Common myeloid progenitor, CD34-positive (primary cell): ENCODE results near the gene OR8D1.

Source experiments
- CTCF ChIA-PET: fragments of 350-600 bp; sonication (Branson Sonifier 250); formaldehyde crosslinking; loops from one replicate; lab custom pipeline; 2021; ENCODE audit warnings: antibody characterized with exemption; lab: Charles Lee
- POLR2A ChIA-PET: fragments of 350-600 bp; sonication (Branson Sonifier 250); formaldehyde crosslinking; loops from one replicate; lab custom pipeline; 2021; ENCODE audit warnings: antibody characterized with exemption; lab: Charles Lee
- DNase-seq, 3 donors: peaks; one replicate each; pipeline versions ENCODE4 v3.0.0 to v3.0.0-alpha.2; 2013
- H3K27ac ChIP-seq, 2 experiments: 1 replicate in 1 of 2; 2 replicates in 1 of 2; pipeline ENCODE4 v1.7.0; 2013; ENCODE audit warnings: inconsistent platforms in 2 of 2, low read length in 2 of 2, mild to moderate bottlenecking in 2 of 2, low read depth in 1 of 2, moderate library complexity in 1 of 2; ENCODE audit not compliant: severe bottlenecking in 2 of 2, insufficient read depth in 1 of 2, poor library complexity in 1 of 2
- H3K27me3 ChIP-seq, 5 experiments: replicated peaks in 2 of 5; 1 replicate in 3 of 5; 2 replicates in 2 of 5; pipeline versions ENCODE4 v1.6.1 to v1.7.0; 2013; ENCODE audit warnings: low read length in 4 of 5, mild to moderate bottlenecking in 2 of 5, moderate library complexity in 2 of 5, inconsistent platforms in 1 of 5; ENCODE audit not compliant: insufficient read depth in 5 of 5, control insufficient read depth in 4 of 5
- H3K36me3 ChIP-seq, 4 experiments: 1 replicate in 2 of 4; 2 replicates in 2 of 4; pipeline versions ENCODE4 v1.6.1 to v1.7.0; 2013; ENCODE audit warnings: low read length in 3 of 4, control low read depth in 1 of 4, mild to moderate bottlenecking in 1 of 4; ENCODE audit not compliant: control insufficient read depth in 4 of 4, insufficient read depth in 4 of 4
- H3K4me1 ChIP-seq, 4 experiments: 1 replicate in 3 of 4; 2 replicates in 1 of 4; pipeline versions ENCODE4 v1.6.1 to v1.7.1; 2013; ENCODE audit warnings: low read length in 3 of 4, mild to moderate bottlenecking in 3 of 4, control low read depth in 1 of 4, inconsistent platforms in 1 of 4, moderate library complexity in 1 of 4; ENCODE audit not compliant: control insufficient read depth in 4 of 4, insufficient read depth in 4 of 4; ENCODE audit errors: control extremely low read depth in 1 of 4
- H3K4me3 ChIP-seq, 7 experiments: 1 replicate in 4 of 7; 2 replicates in 3 of 7; pipeline versions ENCODE4 v1.5.1 to v1.7.0; 2013; ENCODE audit warnings: mild to moderate bottlenecking in 7 of 7, low read length in 6 of 7, moderate library complexity in 6 of 7, inconsistent platforms in 2 of 7, low read depth in 2 of 7, control low read depth in 1 of 7; ENCODE audit not compliant: insufficient read depth in 4 of 7, control insufficient read depth in 1 of 7; ENCODE audit errors: extremely low read depth in 1 of 7
- H3K9me3 ChIP-seq, 5 experiments: 1 replicate in 4 of 5; 2 replicates in 1 of 5; pipeline versions ENCODE4 v1.6.1 to v1.7.1; 2013; ENCODE audit warnings: low read length in 4 of 5, mild to moderate bottlenecking in 2 of 5, inconsistent platforms in 1 of 5, low read depth in 1 of 5, moderate library complexity in 1 of 5; ENCODE audit not compliant: control insufficient read depth in 4 of 5, insufficient read depth in 2 of 5; ENCODE audit errors: control extremely low read depth in 1 of 5
- WGBS: methylation state at CpG from one replicate; pipeline ENCODE4 v1.1.5; 2013; ENCODE audit not compliant: insufficient coverage; 5-methylcytosine and 5-hydroxymethylcytosine counted together

The OR8D1 gene

DNA sequence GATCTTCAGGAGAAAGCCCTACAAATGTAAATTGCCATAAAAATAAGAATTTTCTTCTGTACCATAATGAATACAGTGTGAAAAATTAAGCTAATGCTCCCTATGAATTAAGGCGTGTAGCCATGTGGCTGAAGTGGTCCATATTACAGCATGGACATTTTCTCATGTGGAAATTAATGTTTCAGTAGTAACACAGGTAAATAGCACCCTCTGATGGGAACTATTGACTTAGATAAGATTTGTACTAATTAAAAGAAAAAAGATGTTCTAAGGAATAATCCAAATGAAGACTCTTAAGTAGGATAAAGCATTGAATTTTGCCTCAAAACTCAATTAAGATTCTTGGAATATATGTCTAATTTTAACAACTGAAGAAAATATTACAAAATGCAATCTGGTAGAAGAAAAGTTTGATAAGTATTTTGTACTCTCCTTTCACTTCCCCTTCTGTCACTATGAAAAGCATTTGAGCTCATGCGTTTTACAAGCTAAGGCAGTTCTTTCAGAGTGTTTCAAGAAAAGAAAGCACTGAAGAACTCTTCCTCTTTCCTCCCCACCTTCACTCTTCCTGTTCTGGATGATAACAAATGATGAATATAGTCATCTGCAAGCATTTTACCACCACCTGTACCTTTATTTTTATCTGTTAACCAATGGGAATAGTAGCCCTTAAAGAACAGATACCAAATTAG, 16.2 kb upstream of the OR8D1 start:
- Histone ChIP-seq H3K4me3 (peak overlapping the region in 1 of 7 experiments; percentile 40), H3K27ac (no peak overlapping the region), H3K36me3 (no peaks in the 10 kb centered on the region), H3K4me1 (peaks cover 0 to 14% (median 1%) of the 10 kb centered on the region in 4 experiments), H3K27me3 (no peaks in the 10 kb centered on the region), H3K9me3 (no peaks in the 10 kb centered on the region)
- DNase-seq = peak; percentile 35 to 79 (median 72)
- CTCF ChIA-PET = interaction anchor here (0.6 to 1.8 kb wide), 9 partner anchors 9 to 265 kb away, joined by 3 to 11 read pairs (median 3); no protein-coding TSS in a partner anchor
- POLR2A ChIA-PET = no interaction called here
- 43% methylated on average over 1 of the region's 2 CpGs for WGBS

DNA sequence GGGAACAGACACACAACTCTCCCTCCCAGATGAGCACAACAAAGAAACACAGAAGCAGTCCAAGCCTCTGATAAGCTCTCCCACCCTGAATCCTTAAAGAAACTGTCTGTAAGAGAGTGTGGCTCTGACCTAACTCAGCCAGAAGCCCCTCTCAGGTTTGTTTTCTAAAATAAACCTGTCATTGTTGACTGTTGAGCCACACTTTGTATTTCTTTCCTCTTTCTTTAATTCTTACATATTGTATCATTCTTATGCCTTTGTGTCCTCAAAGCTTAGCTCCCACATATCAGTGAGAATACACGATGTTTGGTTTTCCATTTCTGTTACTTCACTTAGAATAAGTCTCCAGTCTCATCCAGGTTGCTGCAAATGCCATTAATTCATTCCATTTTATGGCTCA, 14.0 kb upstream of the OR8D1 start:
- Histone ChIP-seq H3K27ac (no peak overlapping the region), H3K4me1 (peaks cover 0 to 14% (median 1%) of the 10 kb centered on the region in 4 experiments), H3K27me3 (no peaks in the 10 kb centered on the region), H3K36me3 (no peaks in the 10 kb centered on the region), H3K4me3 (no peak overlapping the region), H3K9me3 (no peaks in the 10 kb centered on the region)
- 100% methylated on average over 1 of the region's 1 CpG for WGBS
- CTCF ChIA-PET = interaction anchor here (1.2 kb wide), 1 partner anchor 17 kb away, joined by 3 read pairs; no protein-coding TSS in a partner anchor
- DNase-seq = no peak
- POLR2A ChIA-PET = no interaction called here

- Histone ChIP-seq H3K27ac (no peak overlapping the region), H3K9me3 (no peaks in the 10 kb centered on the region), H3K4me1 (no peaks in the 10 kb centered on the region), H3K4me3 (no peak overlapping the region), H3K36me3 (no peaks in the 10 kb centered on the region), H3K27me3 (peaks cover 0 to 4% (median 0%) of the 10 kb centered on the region in 5 experiments)
- POLR2A ChIA-PET = no interaction called here
- no CpG with 5 or more reads among the region's 1 CpG for WGBS
- CTCF ChIA-PET = interaction anchor here (0.7 to 1.5 kb wide), 3 partner anchors 9 to 253 kb away, joined by 3 to 4 read pairs (median 3); partner anchors contain the start of gene OR8D1
- no peak for DNase-seq
Measured at GRCh38 chr11:124322356-124322755, 8.6 kb upstream of the OR8D1 start.

DNA sequence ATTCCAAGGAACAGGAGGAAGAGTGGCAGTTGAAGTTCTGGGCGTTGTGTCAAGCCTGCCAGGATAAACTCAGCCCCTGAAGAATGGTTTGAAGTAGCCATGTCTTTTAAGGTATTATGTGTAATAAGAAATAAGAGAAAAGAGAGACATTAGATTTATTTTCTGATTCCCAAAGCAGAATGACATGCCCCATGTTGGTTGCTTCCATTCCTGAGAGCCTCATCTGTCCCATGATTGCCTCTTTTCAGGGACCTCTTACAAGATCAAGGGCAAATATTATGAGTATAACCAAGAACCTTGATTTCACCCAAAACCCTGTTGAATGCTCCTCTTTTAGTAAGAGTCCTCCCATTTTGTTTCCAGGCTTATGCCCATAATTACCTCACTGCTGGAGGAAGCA, 6.3 kb upstream of the OR8D1 start, which contains the start of gene OR8D2:
Gene OR8D2 (minus strand): TSS at position 101 of the 400 bp plus-strand sequence. CDS start 0 bp downstream, at position 101.
- no CpG with 5 or more reads among the region's 1 CpG for WGBS
- no peak within 1 kb of the TSS for H3K27ac ChIP-seq
- DNase-seq = no peak
- H3K9me3 ChIP-seq = no peaks in the 10 kb centered on the region
- ChIA-PET POLR2A (no interaction called here), CTCF (no interaction called here)
- H3K36me3 ChIP-seq = no peaks in the 10 kb centered on the region
- H3K4me3 ChIP-seq = no peak within 1 kb of the TSS
- H3K27me3 ChIP-seq = peaks cover 0 to 4% (median 0%) of the 10 kb centered on the region in 5 experiments
- no peaks in the 10 kb centered on the region for H3K4me1 ChIP-seq

DNA sequence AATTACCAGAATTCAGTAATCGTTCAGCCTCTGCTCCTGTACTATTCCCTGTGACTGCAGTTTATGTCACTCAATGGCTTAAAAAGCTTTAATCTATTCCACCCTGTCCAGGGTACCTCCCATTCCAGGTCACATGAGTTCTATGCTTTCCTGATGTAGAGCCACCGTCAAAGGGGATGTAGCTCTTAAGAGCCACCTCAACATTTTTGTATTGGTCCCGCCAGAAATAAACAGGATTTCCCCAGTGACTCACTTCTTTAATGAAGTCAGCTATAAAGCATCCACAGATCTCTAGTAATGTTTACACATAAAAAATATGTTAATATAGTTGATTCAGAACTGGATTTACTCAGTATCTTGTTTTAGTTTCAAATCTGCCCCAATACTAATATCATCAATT, 1.3 kb upstream of the OR8D1 start:
- POLR2A ChIA-PET = no interaction called here
- no peak overlapping the region for H3K4me3 ChIP-seq
- no peaks in the 10 kb centered on the region for H3K9me3 ChIP-seq
- peaks cover 0 to 6% (median 0%) of the 10 kb centered on the region in 5 experiments for H3K27me3 ChIP-seq
- WGBS = 62% methylated on average over 2 of the region's 3 CpGs
- peak in 2 of 3 donors; percentile 22 to 27 for DNase-seq
- no peaks in the 10 kb centered on the region for H3K36me3 ChIP-seq
- H3K27ac ChIP-seq = no peak overlapping the region
- CTCF ChIA-PET = no interaction called here
- no peaks in the 10 kb centered on the region for H3K4me1 ChIP-seq

- Histone ChIP-seq H3K4me3 (no peak overlapping the region), H3K27me3 (peaks cover 0 to 2% (median 0%) of the 10 kb centered on the region in 5 experiments), H3K4me1 (no peaks in the 10 kb centered on the region), H3K27ac (no peak overlapping the region), H3K36me3 (no peaks in the 10 kb centered on the region), H3K9me3 (no peaks in the 10 kb centered on the region)
- ChIA-PET POLR2A (no interaction called here), CTCF (interaction anchor here (1.9 kb wide), 1 partner anchor 10 kb away, joined by 4 read pairs; no protein-coding TSS in a partner anchor)
- no peak for DNase-seq
- 98% methylated on average over 4 of the region's 4 CpGs for WGBS
Measured at GRCh38 chr11:124313131-124313530, 618 bp downstream of the OR8D1 start.

DNA sequence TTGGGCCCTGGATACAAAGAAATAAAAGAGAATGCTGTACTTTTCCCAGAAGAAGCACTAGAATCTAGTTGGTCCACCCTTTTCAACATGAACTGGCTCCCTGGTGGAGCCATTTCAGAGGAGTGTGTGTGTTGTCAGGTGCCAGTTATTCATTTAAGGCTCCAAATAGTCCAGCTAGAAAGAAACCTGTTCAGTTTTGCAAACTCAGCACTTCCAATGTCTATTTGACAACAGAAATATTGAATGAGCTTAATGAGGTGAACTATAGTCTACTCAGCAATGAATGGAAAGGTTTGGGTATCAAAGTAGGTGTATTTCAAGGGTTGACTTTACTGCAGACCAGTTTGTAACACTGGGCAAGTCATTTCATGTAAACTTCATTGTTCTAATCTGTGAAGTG, 2.1 kb downstream of the OR8D1 start:
- Histone ChIP-seq H3K27ac (no peak overlapping the region), H3K27me3 (peaks cover 0 to 2% (median 0%) of the 10 kb centered on the region in 5 experiments), H3K36me3 (no peaks in the 10 kb centered on the region), H3K4me3 (no peak overlapping the region), H3K4me1 (no peaks in the 10 kb centered on the region), H3K9me3 (no peaks in the 10 kb centered on the region)
- DNase-seq = no peak
- POLR2A ChIA-PET = no interaction called here
- CTCF ChIA-PET = no interaction called here
